Measurements from ENCODE around the gene SFT2D3.

SFT2D3 gene

GRCh38 chr2:127697482-127698180 lies 3.7 kb upstream of the SFT2D3 start:
- no peak overlapping the region for H3K9ac ChIP-seq (ENCODE audit: low read length)
- H3K9me3 ChIP-seq (ENCODE audit: control insufficient read depth, low read length) = no peaks in the 10 kb centered on the region
- H3K4me1 ChIP-seq (ENCODE audit: control insufficient read depth, insufficient read depth, low read length) = peaks cover 19% of the 10 kb centered on the region
- peaks cover 6% of the 10 kb centered on the region for H3K27me3 ChIP-seq (ENCODE audit: control insufficient read depth, insufficient read depth, low read length)
- H3K36me3 ChIP-seq (ENCODE audit: control insufficient read depth, insufficient read depth, low read length) = no peaks in the 10 kb centered on the region
- H3K4me3 ChIP-seq (ENCODE audit: low read length) = no peak overlapping the region

GRCh38 chr2:127698553-127699355 lies 2.5 kb upstream of the SFT2D3 start:
- Histone ChIP-seq H3K9ac (ENCODE audit: low read length) (no peak overlapping the region), H3K36me3 (ENCODE audit: control insufficient read depth, insufficient read depth, low read length) (no peaks in the 10 kb centered on the region), H3K9me3 (ENCODE audit: control insufficient read depth, low read length) (no peaks in the 10 kb centered on the region), H3K27me3 (ENCODE audit: control insufficient read depth, insufficient read depth, low read length) (peaks cover 6% of the 10 kb centered on the region), H3K4me3 (ENCODE audit: low read length) (no peak overlapping the region), H3K4me1 (ENCODE audit: control insufficient read depth, insufficient read depth, low read length) (peaks cover 28% of the 10 kb centered on the region)

GRCh38 chr2:127700527-127701192 lies 637 bp upstream of the SFT2D3 start:
- H3K36me3 ChIP-seq (ENCODE audit: control insufficient read depth, insufficient read depth, low read length) = no peaks in the 10 kb centered on the region
- peak overlapping the region; percentile 85 for H3K9ac ChIP-seq (ENCODE audit: low read length)
- peaks cover 31% of the 10 kb centered on the region for H3K4me1 ChIP-seq (ENCODE audit: control insufficient read depth, insufficient read depth, low read length)
- H3K27me3 ChIP-seq (ENCODE audit: control insufficient read depth, insufficient read depth, low read length) = peaks cover under 1% of the 10 kb centered on the region
- no peaks in the 10 kb centered on the region for H3K9me3 ChIP-seq (ENCODE audit: control insufficient read depth, low read length)
- H3K4me3 ChIP-seq (ENCODE audit: low read length) = peak overlapping the region; percentile 68

DNA sequence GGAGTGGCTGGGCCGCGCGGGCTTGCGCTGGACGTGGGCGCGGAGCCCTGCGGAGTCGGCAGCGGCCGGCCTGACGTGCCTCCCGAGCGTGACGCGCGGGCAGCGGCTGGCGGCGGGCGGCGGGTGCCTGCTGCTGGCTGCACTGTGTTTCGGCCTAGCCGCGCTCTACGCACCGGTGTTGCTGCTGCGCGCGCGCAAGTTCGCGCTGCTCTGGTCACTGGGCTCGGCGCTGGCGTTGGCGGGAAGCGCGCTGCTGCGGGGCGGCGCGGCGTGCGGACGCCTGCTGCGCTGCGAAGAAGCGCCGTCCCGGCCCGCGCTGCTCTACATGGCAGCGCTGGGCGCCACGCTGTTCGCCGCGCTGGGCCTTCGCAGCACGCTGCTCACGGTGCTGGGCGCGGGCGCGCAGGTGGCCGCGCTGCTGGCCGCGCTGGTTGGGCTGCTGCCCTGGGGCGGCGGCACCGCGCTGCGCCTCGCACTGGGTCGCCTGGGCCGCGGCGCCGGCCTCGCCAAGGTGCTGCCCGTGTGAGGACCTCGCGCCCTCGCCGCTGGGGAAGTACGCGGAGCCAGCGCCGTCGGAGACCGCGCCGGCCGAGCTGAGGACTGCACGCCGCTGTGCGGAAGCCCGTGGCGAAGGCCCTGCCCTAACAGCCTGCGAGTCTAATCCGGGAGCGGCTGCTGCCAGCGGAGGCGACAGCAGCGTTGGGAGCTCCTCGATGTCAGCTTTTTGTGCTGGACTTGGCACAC lies 526 bp downstream of the SFT2D3 start:
- Histone ChIP-seq H3K36me3 (ENCODE audit: control insufficient read depth, insufficient read depth, low read length) (no peaks in the 10 kb centered on the region), H3K4me3 (ENCODE audit: low read length) (peak overlapping the region; percentile 38), H3K9ac (ENCODE audit: low read length) (peak overlapping the region; percentile 85), H3K4me1 (ENCODE audit: control insufficient read depth, insufficient read depth, low read length) (peaks cover 31% of the 10 kb centered on the region), H3K9me3 (ENCODE audit: control insufficient read depth, low read length) (no peaks in the 10 kb centered on the region), H3K27me3 (ENCODE audit: control insufficient read depth, insufficient read depth, low read length) (no peaks in the 10 kb centered on the region)

GRCh38 chr2:127702395-127703009 lies 1.2 kb downstream of the SFT2D3 start:
- Histone ChIP-seq H3K9me3 (ENCODE audit: control insufficient read depth, low read length) (no peaks in the 10 kb centered on the region), H3K9ac (ENCODE audit: low read length) (peak overlapping the region; percentile 50), H3K27me3 (ENCODE audit: control insufficient read depth, insufficient read depth, low read length) (no peaks in the 10 kb centered on the region)

GRCh38 chr2:127703282-127703681 lies 2.0 kb downstream of the SFT2D3 start:
- no peak overlapping the region for H3K4me3 ChIP-seq (ENCODE audit: low read length)

More at GRCh38 chr2:127702395-127703009, 1.2 kb downstream of the SFT2D3 start:
- no peaks in the 10 kb centered on the region for H3K36me3 ChIP-seq (ENCODE audit: control insufficient read depth, insufficient read depth, low read length)
- peaks cover 31% of the 10 kb centered on the region for H3K4me1 ChIP-seq (ENCODE audit: control insufficient read depth, insufficient read depth, low read length)
- peak overlapping the region; percentile 38 for H3K4me3 ChIP-seq (ENCODE audit: low read length)

DNA sequence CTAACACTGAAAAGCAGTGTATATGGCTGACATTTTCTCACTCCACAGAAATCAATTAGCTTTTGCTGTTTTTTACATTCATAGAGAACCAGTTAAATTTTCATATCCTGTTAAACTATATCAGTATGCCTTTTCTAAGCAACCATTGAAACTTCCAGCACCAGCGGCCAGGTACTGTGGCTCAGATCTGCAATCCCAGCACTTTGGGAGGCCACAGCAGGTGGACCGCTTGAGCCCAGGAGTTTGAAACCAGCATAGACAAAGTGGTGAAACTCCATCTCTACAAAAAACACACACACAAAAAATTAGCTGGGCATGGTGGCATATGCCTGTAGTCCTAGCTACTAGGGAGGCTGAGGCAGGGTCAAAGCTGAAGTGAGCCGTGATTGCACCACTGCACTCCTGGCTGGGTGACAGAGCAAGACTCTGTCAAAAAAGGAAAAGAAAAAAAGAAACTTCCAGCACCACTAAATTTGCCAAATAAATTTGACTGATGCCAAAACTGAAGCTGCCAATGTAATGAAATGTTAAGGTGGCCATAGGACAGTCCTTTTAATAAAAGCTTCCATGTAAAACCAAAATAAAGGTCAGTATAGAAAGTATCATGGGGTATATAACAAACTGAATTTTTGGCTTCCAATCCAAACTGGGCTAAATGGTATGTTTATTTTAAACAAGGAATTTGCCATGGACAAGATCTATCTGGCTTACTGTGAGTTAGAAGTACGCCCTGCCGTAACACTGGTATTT lies 3.5 kb downstream of the SFT2D3 start:
- no peak overlapping the region for H3K4me3 ChIP-seq (ENCODE audit: low read length)
- H3K27me3 ChIP-seq (ENCODE audit: control insufficient read depth, insufficient read depth, low read length) = no peaks in the 10 kb centered on the region
- no peak overlapping the region for H3K9ac ChIP-seq (ENCODE audit: low read length)
- no peaks in the 10 kb centered on the region for H3K36me3 ChIP-seq (ENCODE audit: control insufficient read depth, insufficient read depth, low read length)
- H3K4me1 ChIP-seq (ENCODE audit: control insufficient read depth, insufficient read depth, low read length) = peaks cover 31% of the 10 kb centered on the region
- no peaks in the 10 kb centered on the region for H3K9me3 ChIP-seq (ENCODE audit: control insufficient read depth, low read length)

More at GRCh38 chr2:127703282-127703681, 2.0 kb downstream of the SFT2D3 start:
- H3K4me1 ChIP-seq (ENCODE audit: control insufficient read depth, insufficient read depth, low read length) = peaks cover 31% of the 10 kb centered on the region
- no peaks in the 10 kb centered on the region for H3K9me3 ChIP-seq (ENCODE audit: control insufficient read depth, low read length)
- no peak overlapping the region for H3K9ac ChIP-seq (ENCODE audit: low read length)
- no peaks in the 10 kb centered on the region for H3K27me3 ChIP-seq (ENCODE audit: control insufficient read depth, insufficient read depth, low read length)
- H3K36me3 ChIP-seq (ENCODE audit: control insufficient read depth, insufficient read depth, low read length) = no peaks in the 10 kb centered on the region

- H3K9ac ChIP-seq (ENCODE audit: low read length) = no peak overlapping the region
- no peaks in the 10 kb centered on the region for H3K36me3 ChIP-seq (ENCODE audit: control insufficient read depth, insufficient read depth, low read length)
- H3K9me3 ChIP-seq (ENCODE audit: control insufficient read depth, low read length) = no peaks in the 10 kb centered on the region
- H3K27me3 ChIP-seq (ENCODE audit: control insufficient read depth, insufficient read depth, low read length) = no peaks in the 10 kb centered on the region
- H3K4me1 ChIP-seq (ENCODE audit: control insufficient read depth, insufficient read depth, low read length) = peaks cover 27% of the 10 kb centered on the region
- no peak overlapping the region for H3K4me3 ChIP-seq (ENCODE audit: low read length)
Observed at GRCh38 chr2:127705391-127706065, 4.2 kb downstream of the SFT2D3 start.

DNA sequence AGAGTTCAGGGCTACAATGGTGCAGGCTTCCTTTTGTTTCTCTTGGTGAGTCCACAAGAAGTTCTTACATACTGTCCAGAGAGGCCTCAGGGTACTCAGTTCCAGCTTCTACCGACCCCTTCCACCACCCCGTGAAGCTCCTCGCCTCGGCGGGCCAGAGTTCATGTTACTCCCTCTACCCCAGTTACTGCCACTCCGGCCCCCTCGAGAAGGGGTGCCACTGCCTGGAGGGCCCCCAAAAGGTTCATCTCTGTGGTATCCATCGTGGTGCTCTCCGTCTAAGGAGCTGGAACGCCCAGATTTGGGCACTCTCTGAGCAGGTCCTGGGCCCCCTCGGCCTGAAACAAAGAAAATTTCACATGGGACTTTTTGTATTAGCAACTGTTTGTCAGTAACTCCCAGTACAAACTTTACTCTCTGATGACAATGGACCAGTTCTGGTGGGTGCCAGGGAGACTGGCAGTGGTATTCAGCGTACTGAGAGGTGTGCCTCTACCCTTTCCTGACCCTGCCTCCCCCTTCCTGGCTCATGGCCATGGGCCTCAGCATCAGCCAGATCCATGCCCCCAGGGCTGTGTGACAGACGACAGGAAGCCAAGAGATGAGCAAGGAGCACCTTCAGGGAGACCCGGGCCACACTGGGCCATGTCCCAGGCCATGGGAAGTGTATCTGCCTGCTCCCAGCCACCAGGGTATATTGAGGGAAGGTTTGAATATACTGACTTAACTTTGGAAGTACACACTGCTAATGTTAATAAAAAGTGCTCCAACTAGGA lies 5.1 kb downstream of the SFT2D3 start:
- H3K4me3 ChIP-seq (ENCODE audit: low read length) = no peak overlapping the region
- peaks cover 22% of the 10 kb centered on the region for H3K4me1 ChIP-seq (ENCODE audit: control insufficient read depth, insufficient read depth, low read length)
- no peaks in the 10 kb centered on the region for H3K36me3 ChIP-seq (ENCODE audit: control insufficient read depth, insufficient read depth, low read length)
- no peak overlapping the region for H3K9ac ChIP-seq (ENCODE audit: low read length)
- H3K27me3 ChIP-seq (ENCODE audit: control insufficient read depth, insufficient read depth, low read length) = no peaks in the 10 kb centered on the region
- H3K9me3 ChIP-seq (ENCODE audit: control insufficient read depth, low read length) = no peaks in the 10 kb centered on the region
